ENCODE measurements around the gene ARPC2.

DNA sequence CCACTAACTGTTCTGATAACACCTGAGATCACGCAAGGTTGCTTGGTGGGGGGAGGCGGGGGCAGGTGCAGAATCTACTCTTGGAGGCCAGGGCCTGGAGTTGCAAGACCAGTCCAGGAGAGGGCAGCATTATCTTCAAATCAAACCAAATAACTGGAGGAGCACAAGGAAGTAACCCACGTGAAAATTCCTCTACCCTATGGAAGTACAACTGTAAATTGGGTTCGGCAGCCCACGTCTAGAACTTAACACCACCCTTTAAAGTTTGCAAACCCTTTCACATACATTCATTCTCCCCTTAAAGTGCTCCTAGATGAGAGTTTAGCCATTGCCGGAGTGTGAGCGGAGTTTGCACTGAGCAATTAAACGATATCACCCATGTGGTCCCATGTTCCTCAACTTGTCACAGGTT is 30.6 kb upstream of the ARPC2 start:
- TF ChIP-seq, protein P1, sequence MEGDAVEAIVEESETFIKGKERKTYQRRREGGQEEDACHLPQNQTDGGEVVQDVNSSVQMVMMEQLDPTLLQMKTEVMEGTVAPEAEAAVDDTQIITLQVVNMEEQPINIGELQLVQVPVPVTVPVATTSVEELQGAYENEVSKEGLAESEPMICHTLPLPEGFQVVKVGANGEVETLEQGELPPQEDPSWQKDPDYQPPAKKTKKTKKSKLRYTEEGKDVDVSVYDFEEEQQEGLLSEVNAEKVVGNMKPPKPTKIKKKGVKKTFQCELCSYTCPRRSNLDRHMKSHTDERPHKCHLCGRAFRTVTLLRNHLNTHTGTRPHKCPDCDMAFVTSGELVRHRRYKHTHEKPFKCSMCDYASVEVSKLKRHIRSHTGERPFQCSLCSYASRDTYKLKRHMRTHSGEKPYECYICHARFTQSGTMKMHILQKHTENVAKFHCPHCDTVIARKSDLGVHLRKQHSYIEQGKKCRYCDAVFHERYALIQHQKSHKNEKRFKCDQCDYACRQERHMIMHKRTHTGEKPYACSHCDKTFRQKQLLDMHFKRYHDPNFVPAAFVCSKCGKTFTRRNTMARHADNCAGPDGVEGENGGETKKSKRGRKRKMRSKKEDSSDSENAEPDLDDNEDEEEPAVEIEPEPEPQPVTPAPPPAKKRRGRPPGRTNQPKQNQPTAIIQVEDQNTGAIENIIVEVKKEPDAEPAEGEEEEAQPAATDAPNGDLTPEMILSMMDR (conservative IDR thresholded peaks at IDR 0.05) = peak; percentile 84
- TF ChIP-seq ZFX (IDR thresholded peaks at IDR 0.05) = no peak
